Measurements from ENCODE around the gene HOXC11. TPM values are rescaled to one million over a fixed set of nuclear protein-coding genes. Genes with fewer than 3 reads are reported as not detected.
A peak's percentile ranks its signal among the peaks of the same experiment; 100 is the strongest.

Gene HOXC11
- total and polyA plus RNA-seq, 10 of the 15 experiments (the other 5 are each of a cell fraction or from before 2014, with no cell fraction given): not detected

DNA sequence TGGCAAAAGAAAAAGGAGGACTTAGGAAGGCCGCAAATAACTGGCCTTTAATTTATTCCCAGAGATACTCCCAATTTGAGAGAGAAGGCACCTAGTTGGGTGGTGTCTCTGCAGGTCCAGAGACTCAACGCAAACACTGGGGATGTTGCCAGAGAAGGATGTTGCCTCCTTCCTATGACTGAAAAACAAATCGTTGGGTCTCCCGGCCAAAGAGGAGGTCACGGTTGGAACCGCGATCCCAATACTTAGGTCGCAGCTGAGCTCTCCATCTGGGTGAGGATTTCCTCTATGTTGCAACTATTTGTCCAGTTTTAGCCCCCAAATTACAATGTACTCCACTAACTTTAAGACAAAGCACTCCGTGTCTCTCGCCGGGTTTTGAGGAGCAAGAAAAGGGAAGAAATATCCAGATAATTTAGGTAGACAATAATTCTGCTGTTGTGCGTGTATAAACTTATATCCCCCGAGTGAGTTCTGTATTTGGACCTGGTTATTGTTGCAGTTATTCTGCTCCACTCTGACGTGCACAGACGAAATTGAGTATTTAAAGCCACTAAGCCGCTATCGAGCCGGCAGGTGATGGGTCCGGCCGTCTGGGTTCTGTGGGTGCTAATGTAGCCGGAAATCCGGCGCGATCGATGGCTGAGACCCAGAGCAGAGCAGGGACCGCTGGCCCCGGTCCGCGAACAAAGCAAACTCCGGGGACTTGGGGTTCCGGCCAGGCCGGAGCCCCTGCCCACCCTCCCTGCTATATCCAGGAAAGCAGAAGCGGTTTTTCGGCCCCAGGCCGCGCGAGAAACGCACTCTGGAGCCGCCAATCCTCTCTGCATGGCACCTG lies 12.5 kb upstream of the HOXC11 start:
- BruUV-seq (replicated peaks): no TSS peak
- no peak for FAIRE-seq
- ATAC-seq: no peak
- Histone ChIP-seq H4K20me1 (ENCODE audit: control insufficient read depth, insufficient read depth) (no peaks in the 10 kb centered on the region), H3K9me3 (replicated peaks; ENCODE audit: control insufficient read depth, insufficient read depth, low read length) (no peaks in the 10 kb centered on the region), H3K79me2 (ENCODE audit: control insufficient read depth, insufficient read depth, low read length) (no peaks in the 10 kb centered on the region), H3K27ac (ENCODE audit: control insufficient read depth, insufficient read depth) (no peak overlapping the region), H3K4me2 (ENCODE audit: control insufficient read depth, insufficient read depth) (no peak overlapping the region), H3K36me3 (ENCODE audit: control insufficient read depth in 2 of 2, insufficient read depth in 2 of 2, low read length in 1 of 2) (no peaks in the 10 kb centered on the region), H3K27me3 (replicated peaks in 1 of 2; ENCODE audit: control insufficient read depth in 2 of 2, insufficient read depth in 2 of 2, low read length in 1 of 2) (peaks cover 36 to 68% of the 10 kb centered on the region in 2 experiments), H3K4me3 (no peak overlapping the region), H2AFZ (ENCODE audit: control insufficient read depth, low read depth, low read length) (no peak overlapping the region), H3K4me1 (ENCODE audit: control insufficient read depth, insufficient read depth, low read length) (no peaks in the 10 kb centered on the region), H3K9ac (ENCODE audit: control insufficient read depth, insufficient read depth, low read length) (no peak overlapping the region)
- ChIA-PET RAD21 (ENCODE audit: unreplicated experiment) (no interaction called here), CTCF (interaction anchor here (0.6 kb wide), 1 partner anchor 215 kb away, joined by 3 read pairs; no protein-coding TSS in a partner anchor), POLR2A (no interaction called here), SMC1A (ENCODE audit: uncharacterized antibody, unreplicated experiment) (no interaction called here)
- DNase-seq (ENCODE audit: low read depth, low spot score): no peak
- WGBS (ENCODE audit: insufficient coverage, insufficient replicate concordance, low lambda C conversion rate, missing lambda C conversion rate): 17% methylated on average over 37 of the region's 39 CpGs
- TF ChIP-seq, protein P1, sequence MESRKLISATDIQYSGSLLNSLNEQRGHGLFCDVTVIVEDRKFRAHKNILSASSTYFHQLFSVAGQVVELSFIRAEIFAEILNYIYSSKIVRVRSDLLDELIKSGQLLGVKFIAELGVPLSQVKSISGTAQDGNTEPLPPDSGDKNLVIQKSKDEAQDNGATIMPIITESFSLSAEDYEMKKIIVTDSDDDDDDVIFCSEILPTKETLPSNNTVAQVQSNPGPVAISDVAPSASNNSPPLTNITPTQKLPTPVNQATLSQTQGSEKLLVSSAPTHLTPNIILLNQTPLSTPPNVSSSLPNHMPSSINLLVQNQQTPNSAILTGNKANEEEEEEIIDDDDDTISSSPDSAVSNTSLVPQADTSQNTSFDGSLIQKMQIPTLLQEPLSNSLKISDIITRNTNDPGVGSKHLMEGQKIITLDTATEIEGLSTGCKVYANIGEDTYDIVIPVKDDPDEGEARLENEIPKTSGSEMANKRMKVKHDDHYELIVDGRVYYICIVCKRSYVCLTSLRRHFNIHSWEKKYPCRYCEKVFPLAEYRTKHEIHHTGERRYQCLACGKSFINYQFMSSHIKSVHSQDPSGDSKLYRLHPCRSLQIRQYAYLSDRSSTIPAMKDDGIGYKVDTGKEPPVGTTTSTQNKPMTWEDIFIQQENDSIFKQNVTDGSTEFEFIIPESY (IDR thresholded peaks at IDR 0.05): no peak
- peak; percentile 32 for TF ChIP-seq SUZ12 (IDR thresholded peaks at IDR 0.05; ENCODE audit: unreplicated experiment)
- TF ChIP-seq SMC3 (IDR thresholded peaks at IDR 0.05; ENCODE audit: borderline replicate concordance, low read length): no peak
- TF ChIP-seq CREB1 (IDR thresholded peaks at IDR 0.05; ENCODE audit: low read depth): no peak
- in situ Hi-C loops (cut with MboI) (no loop called here), intact Hi-C loops (cut with micrococcal nuclease; ENCODE audit: unreplicated experiment) (no loop called here)

All from GM12878 (cell line).